DOHH2 (cell line): ENCODE data around the gene ANKRD33B.

Source experiments
- CTCF ChIP-seq: fragments of 200-600 bp; sonication (generic); IDR thresholded peaks from one replicate; pipeline ENCODE4 v1.5.1; 2014; ENCODE audit warnings: antibody characterized with exemption, mild to moderate bottlenecking, low read depth, low read length; ENCODE audit not compliant: poor library complexity, severe bottlenecking
- EZH2phosphoT487 ChIP-seq: fragments of 200-600 bp; sonication (generic); IDR thresholded peaks from 2 replicates; pipeline ENCODE4 v1.6.1; 2017; ENCODE audit warnings: borderline replicate concordance, mild to moderate bottlenecking, antibody characterized with exemption, low read length, moderate library complexity, mixed read lengths

GRCh38 chr5:10593531-10594181, 29.8 kb downstream of the ANKRD33B start:
- TF ChIP-seq CTCF (no peak), EZH2phosphoT487 (no peak)
